ENCODE data around the gene LSAMP.

DNA sequence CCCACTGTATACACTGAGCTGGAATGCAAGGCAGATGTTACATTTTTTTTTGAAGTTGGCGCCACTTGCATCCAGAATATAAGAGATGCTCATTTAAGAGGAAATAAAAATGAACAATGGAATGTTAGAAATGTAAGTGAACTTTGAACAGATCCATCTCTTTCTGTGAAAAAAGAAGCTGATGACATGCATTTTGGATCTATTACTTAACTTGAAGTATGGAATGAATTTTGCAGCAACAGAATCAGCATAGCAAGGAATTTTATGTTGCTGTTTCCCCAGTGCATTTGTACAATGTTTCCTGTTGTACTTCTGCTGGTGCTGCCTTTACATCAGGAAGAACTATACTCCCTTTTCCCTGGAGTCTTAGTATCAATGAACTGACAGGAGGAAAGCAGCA, 178.2 kb downstream of the LSAMP start:
- TF ChIP-seq, protein P1, sequence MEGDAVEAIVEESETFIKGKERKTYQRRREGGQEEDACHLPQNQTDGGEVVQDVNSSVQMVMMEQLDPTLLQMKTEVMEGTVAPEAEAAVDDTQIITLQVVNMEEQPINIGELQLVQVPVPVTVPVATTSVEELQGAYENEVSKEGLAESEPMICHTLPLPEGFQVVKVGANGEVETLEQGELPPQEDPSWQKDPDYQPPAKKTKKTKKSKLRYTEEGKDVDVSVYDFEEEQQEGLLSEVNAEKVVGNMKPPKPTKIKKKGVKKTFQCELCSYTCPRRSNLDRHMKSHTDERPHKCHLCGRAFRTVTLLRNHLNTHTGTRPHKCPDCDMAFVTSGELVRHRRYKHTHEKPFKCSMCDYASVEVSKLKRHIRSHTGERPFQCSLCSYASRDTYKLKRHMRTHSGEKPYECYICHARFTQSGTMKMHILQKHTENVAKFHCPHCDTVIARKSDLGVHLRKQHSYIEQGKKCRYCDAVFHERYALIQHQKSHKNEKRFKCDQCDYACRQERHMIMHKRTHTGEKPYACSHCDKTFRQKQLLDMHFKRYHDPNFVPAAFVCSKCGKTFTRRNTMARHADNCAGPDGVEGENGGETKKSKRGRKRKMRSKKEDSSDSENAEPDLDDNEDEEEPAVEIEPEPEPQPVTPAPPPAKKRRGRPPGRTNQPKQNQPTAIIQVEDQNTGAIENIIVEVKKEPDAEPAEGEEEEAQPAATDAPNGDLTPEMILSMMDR (IDR thresholded peaks at IDR 0.05), result no peak
- TF ChIP-seq POLR2A (IDR thresholded peaks at IDR 0.05), result no peak

Data from esophagus squamous epithelium (tissue), 4 donors.